Measurements from ENCODE around the gene GAS7. TPM values are rescaled to one million over a fixed set of nuclear protein-coding genes. Genes with fewer than 3 reads are reported as not detected.

The GAS7 gene
- total RNA-seq, 1 donor from 2014 or later, result 2.9 TPM

DNA sequence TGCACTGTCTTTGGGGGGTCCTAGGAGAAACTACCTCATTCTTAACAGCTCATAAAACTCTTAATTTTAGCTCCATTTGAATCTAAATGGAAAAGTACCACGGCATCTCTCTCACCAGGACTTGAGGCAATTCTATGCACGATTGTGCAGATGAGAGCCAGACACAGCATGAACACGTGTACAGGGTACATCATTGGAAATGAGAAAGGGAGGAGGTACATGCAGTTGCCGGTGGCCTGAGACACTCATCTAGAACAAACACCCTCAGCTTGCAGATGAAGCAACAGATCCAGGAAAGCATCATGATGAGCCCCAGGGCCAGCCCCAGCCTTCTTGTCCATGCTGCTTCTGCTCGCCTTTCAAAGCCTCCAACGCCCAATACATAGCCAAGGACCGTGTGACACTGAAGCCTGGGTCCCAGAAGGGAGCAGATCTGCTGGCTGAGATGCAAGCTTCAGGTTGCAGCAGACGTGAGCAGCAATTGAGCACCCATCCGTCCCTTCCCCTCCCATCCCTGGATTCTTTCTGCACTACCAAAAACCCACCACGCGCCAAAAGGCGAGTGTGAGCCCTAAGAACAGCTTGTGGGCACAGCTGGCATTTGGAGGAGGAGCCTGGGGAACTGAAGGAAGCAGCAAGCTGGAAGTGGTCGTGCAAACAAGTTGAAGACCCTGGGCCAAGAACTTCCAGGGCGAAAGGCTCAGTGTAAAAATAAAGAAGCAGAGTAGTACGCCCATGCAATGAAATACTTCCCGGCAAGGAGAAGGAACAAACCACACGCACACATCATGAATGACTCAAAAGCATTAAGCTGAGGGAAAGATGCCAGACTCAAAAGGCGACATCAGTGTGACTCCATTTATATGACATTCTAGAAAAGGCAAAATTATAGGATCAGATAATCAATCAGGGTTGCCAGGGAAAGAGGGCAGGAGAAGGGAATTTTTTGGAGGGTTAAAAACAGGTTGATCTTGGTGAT is 286.0 kb downstream of the GAS7 start:
- Mint-ChIP-seq H3K9me3 (peaks cover 4% of the 10 kb centered on the region), H3K36me3 (peaks cover 7% of the 10 kb centered on the region), H3K27ac (no peak overlapping the region), H3K4me1 (peaks cover 21% of the 10 kb centered on the region), H3K4me3 (no peak overlapping the region), H3K27me3 (ENCODE audit: insufficient read depth, low read depth) (peaks cover 6% of the 10 kb centered on the region)
- no peak overlapping the region for H3K4me2 ChIP-seq
- H4K20me1 ChIP-seq (ENCODE audit: low read depth), result no peaks in the 10 kb centered on the region
- H3K4me3 ChIP-seq, result no peak overlapping the region
- DNase-seq (ENCODE audit: low spot score), result no peak
- H3K4me1 ChIP-seq, result peaks cover 11% of the 10 kb centered on the region
- H3K9me3 ChIP-seq (ENCODE audit: low read depth), result no peaks in the 10 kb centered on the region
- no peak overlapping the region for H3K9ac ChIP-seq
- no peak overlapping the region for H3K27ac ChIP-seq
- no peaks in the 10 kb centered on the region for H3K79me2 ChIP-seq (ENCODE audit: low read depth)
- no peaks in the 10 kb centered on the region for H3K27me3 ChIP-seq
- TF ChIP-seq, protein P1, sequence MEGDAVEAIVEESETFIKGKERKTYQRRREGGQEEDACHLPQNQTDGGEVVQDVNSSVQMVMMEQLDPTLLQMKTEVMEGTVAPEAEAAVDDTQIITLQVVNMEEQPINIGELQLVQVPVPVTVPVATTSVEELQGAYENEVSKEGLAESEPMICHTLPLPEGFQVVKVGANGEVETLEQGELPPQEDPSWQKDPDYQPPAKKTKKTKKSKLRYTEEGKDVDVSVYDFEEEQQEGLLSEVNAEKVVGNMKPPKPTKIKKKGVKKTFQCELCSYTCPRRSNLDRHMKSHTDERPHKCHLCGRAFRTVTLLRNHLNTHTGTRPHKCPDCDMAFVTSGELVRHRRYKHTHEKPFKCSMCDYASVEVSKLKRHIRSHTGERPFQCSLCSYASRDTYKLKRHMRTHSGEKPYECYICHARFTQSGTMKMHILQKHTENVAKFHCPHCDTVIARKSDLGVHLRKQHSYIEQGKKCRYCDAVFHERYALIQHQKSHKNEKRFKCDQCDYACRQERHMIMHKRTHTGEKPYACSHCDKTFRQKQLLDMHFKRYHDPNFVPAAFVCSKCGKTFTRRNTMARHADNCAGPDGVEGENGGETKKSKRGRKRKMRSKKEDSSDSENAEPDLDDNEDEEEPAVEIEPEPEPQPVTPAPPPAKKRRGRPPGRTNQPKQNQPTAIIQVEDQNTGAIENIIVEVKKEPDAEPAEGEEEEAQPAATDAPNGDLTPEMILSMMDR (IDR thresholded peaks at IDR 0.05), result no peak
- TF ChIP-seq EZH2 (IDR thresholded peaks at IDR 0.05), result no peak
- no peak for TF ChIP-seq EZH2phosphoT487 (IDR thresholded peaks at IDR 0.05)
- H3F3A ChIP-seq (ENCODE audit: low read depth), result no peaks in the 10 kb centered on the region
- H2AFZ ChIP-seq (replicated peaks), result no peak overlapping the region
- no peaks in the 10 kb centered on the region for H3K36me3 ChIP-seq

DNA sequence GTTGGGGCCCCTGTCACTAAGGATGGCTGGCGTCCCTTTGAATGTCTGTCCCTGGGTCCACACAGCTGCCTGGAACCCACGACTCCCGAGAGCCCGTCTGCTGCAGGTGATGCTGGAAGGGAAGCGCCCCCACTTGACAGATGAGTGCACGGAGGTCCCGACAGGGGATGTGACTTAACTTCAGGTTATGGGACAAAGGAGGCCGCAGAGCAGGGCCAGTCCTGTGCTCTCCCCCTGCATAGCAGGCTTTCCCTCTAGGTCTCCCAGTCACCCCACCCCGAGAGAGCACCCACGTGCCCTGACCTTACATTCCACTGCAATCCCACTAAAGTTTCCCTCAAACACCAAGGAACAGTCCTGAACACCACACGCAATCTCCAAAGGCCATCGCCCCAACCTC is 287.3 kb downstream of the GAS7 start:
- Mint-ChIP-seq H3K9me3 (peaks cover 4% of the 10 kb centered on the region), H3K27ac (peak overlapping the region; percentile 66), H3K4me3 (no peak overlapping the region), H3K36me3 (peaks cover 7% of the 10 kb centered on the region), H3K4me1 (peaks cover 21% of the 10 kb centered on the region), H3K27me3 (ENCODE audit: insufficient read depth, low read depth) (peaks cover 8% of the 10 kb centered on the region)
- no peak overlapping the region for H3K9ac ChIP-seq
- H4K20me1 ChIP-seq (ENCODE audit: low read depth), result no peaks in the 10 kb centered on the region
- no peaks in the 10 kb centered on the region for H3K79me2 ChIP-seq (ENCODE audit: low read depth)
- H3K4me3 ChIP-seq, result no peak overlapping the region
- no peaks in the 10 kb centered on the region for H3F3A ChIP-seq (ENCODE audit: low read depth)
- H3K9me3 ChIP-seq (ENCODE audit: low read depth), result no peaks in the 10 kb centered on the region
- no peaks in the 10 kb centered on the region for H3K27me3 ChIP-seq
- no peaks in the 10 kb centered on the region for H3K36me3 ChIP-seq
- no peak overlapping the region for H3K4me2 ChIP-seq
- no peak overlapping the region for H3K27ac ChIP-seq
- DNase-seq (ENCODE audit: low spot score), result no peak
- TF ChIP-seq EZH2 (IDR thresholded peaks at IDR 0.05), result no peak
- TF ChIP-seq, protein P1 (IDR thresholded peaks at IDR 0.05), result no peak
- no peak for TF ChIP-seq EZH2phosphoT487 (IDR thresholded peaks at IDR 0.05)
- H3K4me1 ChIP-seq, result peaks cover 11% of the 10 kb centered on the region
- H2AFZ ChIP-seq (replicated peaks), result no peak overlapping the region

DNA sequence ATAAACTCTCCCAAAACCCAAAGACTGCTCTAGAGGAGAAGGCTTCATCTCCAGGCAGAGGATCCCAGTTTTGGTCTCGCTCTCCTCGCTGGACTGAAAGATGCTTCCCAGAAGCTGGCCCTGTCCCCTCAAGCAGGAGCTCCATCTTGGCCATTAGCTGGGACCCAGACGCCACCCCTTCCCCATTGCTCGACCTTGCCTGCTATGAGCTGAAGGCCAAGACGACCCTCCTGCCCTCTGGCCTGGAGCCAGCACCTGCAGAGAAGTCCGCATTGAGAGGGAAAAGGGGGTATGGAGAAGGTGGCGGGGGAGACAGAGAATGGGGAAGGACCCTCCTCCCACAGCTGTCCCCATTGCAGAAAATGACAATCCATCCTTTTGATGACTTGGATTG is 289.8 kb downstream of the GAS7 start:
- Histone ChIP-seq H3K9me3 (ENCODE audit: low read depth) (no peaks in the 10 kb centered on the region), H4K20me1 (ENCODE audit: low read depth) (no peaks in the 10 kb centered on the region), H3F3A (ENCODE audit: low read depth) (no peaks in the 10 kb centered on the region), H3K4me1 (peaks cover 11% of the 10 kb centered on the region), H3K4me3 (no peak overlapping the region), H3K9ac (no peak overlapping the region), H3K27me3 (no peaks in the 10 kb centered on the region), H3K36me3 (no peaks in the 10 kb centered on the region), H2AFZ (replicated peaks) (no peak overlapping the region), H3K27ac (no peak overlapping the region), H3K79me2 (ENCODE audit: low read depth) (no peaks in the 10 kb centered on the region), H3K4me2 (peak overlapping the region; percentile 38)
- H3K27ac Mint-ChIP-seq, result no peak overlapping the region
- DNase-seq (ENCODE audit: low spot score), result no peak
- peaks cover 10% of the 10 kb centered on the region for H3K27me3 Mint-ChIP-seq (ENCODE audit: insufficient read depth, low read depth)
- peaks cover 21% of the 10 kb centered on the region for H3K4me1 Mint-ChIP-seq
- peaks cover 9% of the 10 kb centered on the region for H3K9me3 Mint-ChIP-seq
- TF ChIP-seq, protein P1 (IDR thresholded peaks at IDR 0.05), result no peak
- no peak for TF ChIP-seq EZH2phosphoT487 (IDR thresholded peaks at IDR 0.05)
- no peak for TF ChIP-seq EZH2 (IDR thresholded peaks at IDR 0.05)
- no peak overlapping the region for H3K4me3 Mint-ChIP-seq
- H3K36me3 Mint-ChIP-seq, result peaks cover 3% of the 10 kb centered on the region
